GM19438 (cell line): ENCODE data around the gene MTX3.

Experiments
- ATAC-seq: cut with Tn5 transposase; IDR thresholded peaks from one replicate; pipeline ENCODE4 v1.9.1; 2021; ENCODE audit warnings: low read depth; ENCODE audit not compliant: unreplicated experiment

The MTX3 gene

GRCh38 chr5:79990598-79991507 is at the start of gene MTX3:
Gene MTX3 (minus strand): TSS chr5:79991262. CDS start chr5:79991238, 24 bp downstream.
- ATAC-seq: peak; percentile 91

DNA sequence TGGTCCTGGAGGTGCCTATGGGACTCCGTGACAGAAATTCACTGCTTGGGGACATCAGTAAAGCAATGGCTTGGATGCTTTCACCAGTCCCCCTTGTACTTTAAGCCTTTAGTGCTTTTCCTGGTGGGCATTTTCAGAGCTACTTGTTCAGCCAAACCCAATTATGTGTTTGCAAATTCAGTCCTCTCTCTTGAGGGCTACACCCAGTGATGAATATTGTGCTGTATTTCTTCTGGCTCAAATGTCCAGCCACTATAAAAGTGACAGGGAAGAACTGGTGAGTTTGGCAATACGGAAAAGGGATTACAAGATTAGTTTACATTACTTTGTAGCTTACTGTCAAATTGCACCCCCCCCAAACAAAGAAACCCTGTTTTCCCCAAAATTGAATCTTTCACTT is 48.6 kb upstream of the MTX3 start:
- ATAC-seq: no peak

- ATAC-seq: peak; percentile 80
Observed at GRCh38 chr5:80037366-80037765, 46.3 kb upstream of the MTX3 start.

DNA sequence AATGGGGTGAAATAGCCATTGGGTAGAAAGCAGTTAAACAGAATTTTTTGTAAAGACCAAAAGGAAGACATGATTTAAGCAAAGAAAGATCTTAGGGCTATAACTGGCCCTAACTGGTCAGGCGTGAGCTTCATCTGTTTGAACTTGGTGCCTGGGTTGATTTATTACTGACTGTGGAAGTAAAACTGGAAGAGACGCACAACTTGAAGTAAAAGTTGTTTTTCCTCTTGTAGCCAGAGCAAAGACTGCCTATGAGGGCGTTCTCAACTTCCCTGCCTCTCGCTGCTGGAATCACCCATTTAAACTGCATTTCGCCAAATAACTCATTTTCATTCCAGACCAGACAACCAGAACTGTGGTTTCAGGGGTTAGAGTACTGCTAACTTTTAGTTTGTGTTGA is 45.6 kb upstream of the MTX3 start:
- ATAC-seq: no peak

DNA sequence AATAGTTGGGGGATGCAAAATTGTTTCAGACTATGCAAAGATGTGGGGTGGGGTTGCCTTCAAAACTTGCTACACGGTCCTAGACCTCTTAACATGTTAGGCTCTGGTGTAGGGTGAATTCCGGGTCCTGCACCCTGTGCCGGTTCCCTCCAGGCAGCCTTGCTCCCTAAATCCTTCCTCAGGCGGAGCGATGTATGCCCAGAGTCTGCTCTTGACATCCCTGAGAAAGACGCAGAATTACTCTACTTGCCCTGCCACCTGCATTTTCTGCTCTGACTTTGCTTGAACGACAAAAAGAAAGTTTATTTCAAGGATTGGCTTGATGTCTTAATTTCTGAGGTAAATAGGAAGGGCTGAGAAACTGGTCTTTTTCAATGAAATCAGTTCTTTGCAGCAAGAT is 44.8 kb upstream of the MTX3 start:
- no peak for ATAC-seq

GRCh38 chr5:80034962-80035821 is 44.1 kb upstream of the MTX3 start, which contains the start of gene THBS4:
Gene THBS4 (plus strand): TSS chr5:80035348. CDS start chr5:80035538, 190 bp downstream.
- ATAC-seq: no peak

GRCh38 chr5:80034559-80034958 is 43.5 kb upstream of the MTX3 start:
- ATAC-seq: no peak

DNA sequence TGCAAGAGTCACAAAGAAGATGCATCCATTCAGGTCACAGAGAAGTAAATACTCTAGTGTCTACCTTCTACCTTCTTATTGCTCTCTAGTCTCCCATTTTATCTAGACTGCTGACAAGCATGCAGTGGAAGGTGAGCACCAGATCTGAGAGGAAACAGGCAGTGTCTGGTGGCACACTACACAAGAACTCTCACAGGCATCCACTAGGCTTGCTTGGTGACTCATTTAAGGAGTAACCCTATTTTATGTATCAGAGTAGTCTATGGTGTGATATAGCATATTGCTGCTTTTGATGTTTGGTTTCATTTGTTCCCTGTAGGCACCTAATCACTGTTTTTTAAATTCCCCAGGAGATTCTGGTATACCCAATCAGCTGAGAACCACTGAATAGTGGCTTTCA is 42.5 kb upstream of the MTX3 start:
- ATAC-seq: no peak

- ATAC-seq: no peak
Observed at GRCh38 chr5:80031109-80031508, 40.0 kb upstream of the MTX3 start.

GRCh38 chr5:80026841-80027240 is 35.8 kb upstream of the MTX3 start:
- ATAC-seq: no peak

DNA sequence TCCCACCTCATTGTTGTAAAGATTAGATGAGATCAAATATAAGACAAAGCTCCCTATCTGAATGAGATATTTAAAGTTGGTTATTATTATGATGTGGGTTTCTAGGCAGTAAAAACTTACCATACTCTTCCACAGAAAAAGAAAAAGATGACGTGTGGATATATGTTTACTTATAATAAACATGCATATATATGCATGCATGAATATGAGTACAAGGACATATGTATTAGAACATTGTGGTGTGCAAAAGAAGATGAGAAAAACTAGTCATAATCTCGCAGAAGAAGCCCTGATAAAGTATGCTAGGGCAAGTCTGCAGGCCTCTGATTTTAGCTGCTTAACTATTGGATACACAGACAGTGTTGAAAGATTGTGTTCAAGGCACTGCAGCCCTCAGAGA is 34.0 kb upstream of the MTX3 start:
- no peak for ATAC-seq

DNA sequence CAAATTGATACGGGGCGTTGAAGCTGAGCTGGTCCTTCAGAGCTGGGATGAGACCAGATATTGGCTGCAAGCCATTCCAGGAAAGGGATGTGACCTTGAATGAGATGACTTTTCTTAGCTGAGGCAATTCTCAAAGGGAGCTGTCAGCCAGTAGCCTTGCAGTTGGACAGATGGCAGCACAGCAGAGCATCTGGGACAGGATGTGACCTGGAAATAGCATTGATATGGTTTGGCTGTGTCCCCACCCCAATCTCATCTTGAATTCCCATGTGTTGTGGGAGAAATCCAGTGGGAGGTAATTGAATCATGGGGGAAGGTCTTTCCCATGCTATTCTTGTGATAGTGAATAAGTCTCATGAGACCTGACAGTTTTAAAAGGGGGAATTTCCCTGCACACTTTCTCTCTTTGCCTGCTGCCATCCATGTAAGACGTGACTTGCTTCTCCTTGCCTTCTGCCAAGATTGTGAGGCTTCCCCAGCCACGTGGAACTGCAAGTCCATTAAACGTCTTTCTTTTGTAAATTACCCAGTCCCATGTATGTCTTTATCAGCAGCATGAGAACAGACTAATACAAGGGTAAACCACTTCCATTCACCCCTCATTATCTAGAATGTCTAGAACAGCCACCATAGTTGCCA is 19.8 kb upstream of the MTX3 start:
- ATAC-seq: no peak

DNA sequence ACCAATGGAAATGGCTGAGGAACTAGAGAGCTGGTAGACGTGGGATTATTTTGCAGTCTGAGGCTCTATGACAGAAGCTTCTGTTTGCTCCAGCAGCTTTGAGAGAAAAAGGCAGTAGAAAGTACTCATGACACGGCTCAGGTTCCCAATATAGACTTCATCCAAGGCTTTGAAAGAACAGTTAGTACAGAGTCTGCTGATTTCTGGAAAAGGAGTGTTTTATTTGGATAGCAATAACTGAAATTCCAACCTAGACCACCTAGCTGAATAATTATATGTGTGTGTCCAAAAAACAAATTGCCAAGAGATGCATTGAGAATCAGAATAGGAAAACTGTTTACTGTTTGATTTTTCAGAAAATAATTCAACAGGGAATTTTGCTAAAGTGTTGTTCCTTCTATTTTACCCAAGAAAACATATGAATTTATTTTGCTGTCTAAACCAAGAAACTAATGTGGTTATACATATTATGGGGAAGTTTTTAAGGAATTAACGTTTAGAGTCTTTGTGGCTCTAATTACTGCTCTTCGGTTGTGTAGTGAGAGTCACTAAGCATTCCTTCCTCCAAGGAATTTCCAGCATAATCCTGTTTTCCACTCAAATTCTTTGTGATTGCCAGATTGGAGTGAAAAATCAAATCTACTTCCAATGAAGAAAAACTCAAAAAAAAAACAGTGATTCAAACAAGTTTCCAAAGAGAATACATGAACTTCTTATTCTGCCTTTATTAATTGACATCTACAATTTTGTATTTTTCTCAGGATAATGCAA is 18.1 kb upstream of the MTX3 start:
- ATAC-seq: no peak

DNA sequence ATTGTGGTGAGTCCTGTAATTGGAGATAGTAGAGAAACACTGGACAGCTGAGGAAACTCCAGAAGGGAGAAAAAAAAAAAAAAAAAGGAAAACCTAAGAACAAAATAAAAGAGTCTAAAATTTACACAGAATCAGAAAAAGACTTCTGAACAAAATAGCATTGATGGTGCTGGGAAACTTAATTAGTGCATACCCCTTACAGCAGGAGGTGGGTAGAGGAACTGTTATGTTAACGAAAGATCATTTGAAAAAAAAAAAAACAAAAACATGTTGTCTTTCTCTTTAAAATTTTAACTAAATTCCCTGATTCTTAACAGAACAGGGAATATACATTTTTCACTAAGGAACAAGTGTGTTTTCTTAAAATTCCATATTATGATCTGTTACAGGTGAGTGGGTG is 11.6 kb upstream of the MTX3 start:
- ATAC-seq: no peak

- no peak for ATAC-seq
Observed at GRCh38 chr5:79999722-80000121, 8.7 kb upstream of the MTX3 start.

DNA sequence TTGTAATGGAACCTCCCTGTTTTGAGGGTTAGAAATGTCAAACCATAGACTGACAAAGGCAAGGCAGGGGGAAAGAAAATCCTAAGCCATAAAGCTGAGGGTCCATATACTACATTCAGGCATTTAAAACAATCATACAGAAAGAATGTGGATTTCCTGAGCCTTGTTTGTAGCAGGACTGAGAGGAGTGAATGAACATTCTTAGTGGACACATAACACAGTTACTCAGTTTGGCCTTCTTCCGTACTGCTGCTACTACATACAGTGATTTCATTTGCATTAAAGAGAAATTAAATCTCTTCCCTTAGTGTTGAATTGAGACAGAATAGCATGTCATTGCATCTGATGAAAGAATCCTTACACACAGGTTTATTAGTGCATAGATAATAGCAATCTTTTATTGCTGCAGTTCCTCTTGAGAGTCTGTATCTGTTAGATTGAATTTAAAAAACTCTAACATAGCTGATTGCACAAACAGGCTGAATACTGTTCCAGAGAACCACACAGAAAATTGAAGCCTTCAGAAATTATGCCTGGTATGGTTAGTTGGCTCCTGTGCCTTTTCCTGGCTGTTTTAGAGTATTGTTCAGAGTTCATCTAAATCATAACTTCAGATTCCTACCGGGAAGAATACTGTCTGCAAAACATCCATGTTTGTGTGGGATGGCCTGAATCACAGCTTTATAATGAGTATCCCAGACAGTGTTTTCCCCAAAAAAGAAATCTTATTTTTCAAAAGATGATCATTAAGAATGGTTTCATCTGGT is 2.0 kb upstream of the MTX3 start:
- ATAC-seq: no peak

DNA sequence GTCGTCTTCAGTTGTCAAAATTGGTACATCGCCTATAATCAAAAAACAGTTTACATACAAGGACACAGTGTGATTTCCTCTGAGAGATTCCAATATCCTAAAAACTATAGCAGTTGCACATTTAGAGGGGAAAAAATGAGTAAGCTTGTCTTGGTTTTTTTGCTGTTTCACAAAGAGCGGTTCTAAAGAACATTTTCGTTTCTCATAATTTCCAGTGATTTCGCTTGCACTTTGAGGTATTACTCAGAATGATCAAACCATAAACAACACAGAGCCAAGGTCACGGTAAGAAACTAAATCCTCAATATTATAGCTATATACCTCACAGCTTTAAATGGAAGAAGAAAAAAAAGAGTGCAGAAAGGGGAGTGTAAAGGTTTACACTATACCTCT is 861 bp downstream of the MTX3 start:
- peak; percentile 34 for ATAC-seq

DNA sequence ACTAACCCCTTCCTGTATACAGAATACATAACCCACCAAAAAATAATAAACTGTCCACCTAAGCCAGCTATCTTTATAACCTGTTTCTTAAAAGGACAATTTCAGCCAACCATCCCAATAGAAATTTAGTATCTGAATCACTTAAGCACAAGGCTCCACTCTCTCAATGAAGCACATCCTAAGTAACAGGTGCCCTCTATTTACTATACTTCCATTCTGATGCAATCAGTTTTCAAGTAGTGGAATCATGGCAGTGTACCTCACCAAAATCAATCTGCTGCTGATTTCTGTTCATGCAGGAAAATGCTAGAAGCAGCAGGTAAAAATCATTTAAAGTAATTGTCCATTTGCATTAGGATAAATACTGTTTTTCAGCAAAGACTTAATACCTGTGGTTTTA is 4.8 kb downstream of the MTX3 start:
- ATAC-seq: no peak

DNA sequence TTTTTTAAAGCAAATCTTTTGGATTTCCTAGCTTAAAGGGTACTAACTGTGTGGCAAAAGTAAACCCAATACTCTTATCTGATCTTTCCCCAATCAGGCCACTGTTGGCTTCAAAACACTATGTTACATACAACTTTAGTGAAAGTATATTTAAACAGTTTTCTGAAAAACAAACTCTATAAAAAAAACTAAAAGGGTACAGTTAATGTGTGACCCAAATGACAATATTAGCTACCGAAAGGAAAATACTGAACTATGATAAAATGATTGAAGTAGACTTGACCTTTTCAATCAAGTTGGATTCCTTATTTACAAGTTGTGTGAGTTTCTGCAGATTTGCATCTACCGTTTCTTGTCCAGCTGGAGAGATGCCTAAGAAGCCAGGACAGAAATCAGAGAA is 5.8 kb downstream of the MTX3 start:
- ATAC-seq: no peak

- no peak for ATAC-seq
Observed at GRCh38 chr5:79984363-79984762, 6.7 kb downstream of the MTX3 start.
